HepG2 (cell line): ENCODE data around the gene ZCCHC3. TPM values are rescaled to one million over a fixed set of nuclear protein-coding genes. Genes with fewer than 3 reads are reported as not detected.

ENCODE experiments used
- CSRNP1 ChIP-seq: sonication (generic); formaldehyde crosslinking; IDR thresholded peaks from 2 replicates; pipeline ENCODE4 v1.8.1; 2023; ENCODE audit warnings: mild to moderate bottlenecking, missing genetic modification reagents
- HIC2 ChIP-seq: sonication (generic); formaldehyde crosslinking; IDR thresholded peaks from 2 replicates; pipeline ENCODE4 v1.9.0; 2022; ENCODE audit warnings: low read depth, missing genetic modification reagents
- HNRNPK ChIP-seq: fragments of 200-400 bp; formaldehyde crosslinking; IDR thresholded peaks from 2 replicates; pipeline ENCODE4 v1.6.1; 2018; ENCODE audit warnings: low read length, low read depth, moderate library complexity, mild to moderate bottlenecking; ENCODE audit not compliant: poor library complexity, severe bottlenecking
- MLXIP ChIP-seq: sonication (generic); formaldehyde crosslinking; IDR thresholded peaks from 2 replicates; pipeline ENCODE4 v1.9.0; 2021; ENCODE audit warnings: missing genetic modification reagents, borderline replicate concordance
- SOX13 ChIP-seq, 3 experiments: fragments of 450-650 bp in 1 of 3; sonication (generic) in 1 of 3; formaldehyde crosslinking in 1 of 3; IDR thresholded peaks in 2 of 3; conservative IDR thresholded peaks in 1 of 3; 2 replicates each; pipeline versions ENCODE4 v1.5.0 to v1.6.1; 2016 to 2020; ENCODE audit warnings: antibody characterized with exemption in 1 of 3, mild to moderate bottlenecking in 1 of 3, missing compliant biosample characterization in 1 of 3, missing genetic modification reagents in 1 of 3, moderate library complexity in 1 of 3
- TAF1 ChIP-seq: sonication (generic); formaldehyde crosslinking; IDR thresholded peaks from 2 replicates; pipeline ENCODE4 v1.4.0; 2020; ENCODE audit warnings: missing genetic modification reagents
- TARDBP ChIP-seq: sonication (generic); formaldehyde crosslinking; IDR thresholded peaks from 2 replicates; pipeline ENCODE4 v1.8.0; 2022; ENCODE audit warnings: mild to moderate bottlenecking, missing genetic modification reagents
- TBX2 ChIP-seq: sonication (generic); formaldehyde crosslinking; IDR thresholded peaks from 2 replicates; pipeline ENCODE4 v1.5.0; 2020; ENCODE audit warnings: missing genetic modification reagents, mild to moderate bottlenecking, borderline replicate concordance
- ZBTB2 ChIP-seq: sonication (generic); formaldehyde crosslinking; IDR thresholded peaks from 2 replicates; pipeline ENCODE4 v1.8.0; 2022; ENCODE audit warnings: low read depth, missing genetic modification reagents
- ZNF326 ChIP-seq: sonication (generic); formaldehyde crosslinking; IDR thresholded peaks from 2 replicates; pipeline ENCODE4 v1.4.0; 2020; ENCODE audit warnings: missing genetic modification reagents, borderline replicate concordance
- ZNF775 ChIP-seq: sonication (generic); formaldehyde crosslinking; IDR thresholded peaks from 2 replicates; pipeline ENCODE4 v1.4.0; 2020; ENCODE audit warnings: missing genetic modification reagents, mild to moderate bottlenecking, moderate library complexity, borderline replicate concordance
- polyA plus RNA-seq, 8 experiments: library from polyadenylated mRNA; depleted of rRNA in 3 of 8; stranded (reverse) in 7 of 8; unstranded in 1 of 8; fragments of >200 nt; fragmentation: Illumina TruSeq in 4 of 8; extraction: Trizol in 4 of 8; gene quantifications; 2 replicates each; pipeline versions ENCODE4 v1.2.1 to v1.2.3, GENCODE V29; 2011 to 2016; ENCODE audit warnings: low read depth in 4 of 8, missing spikeins in 1 of 8, mixed read lengths in 1 of 8; ENCODE audit not compliant: insufficient read depth in 1 of 8
- total RNA-seq, 5 experiments: library from RNA; depleted of rRNA; stranded (reverse); fragments of >200 nt; fragmentation: Illumina TruSeq; extraction: Trizol; gene quantifications; 2 replicates each; pipeline ENCODE4 v1.2.3, GENCODE V29; 2016; ENCODE audit warnings: low read depth in 1 of 5
- TF ChIP-seq, protein P1 (sequence below): sonication (generic); formaldehyde crosslinking; IDR thresholded peaks from 2 replicates; pipeline ENCODE4 v1.4.0; 2020; ENCODE audit warnings: missing genetic modification reagents
- TF ChIP-seq, protein P2 (sequence below): IDR thresholded peaks from 2 replicates; pipeline ENCODE4 v1.6.1; 2012; ENCODE audit warnings: low read depth, low read length, improper control_type of control experiment

The ZCCHC3 gene
- total and polyA plus RNA-seq, 2 of the 13 experiments (the other 11 are each of a cell fraction or from before 2014, with no cell fraction given): 46.6 to 63.0 TPM

DNA sequence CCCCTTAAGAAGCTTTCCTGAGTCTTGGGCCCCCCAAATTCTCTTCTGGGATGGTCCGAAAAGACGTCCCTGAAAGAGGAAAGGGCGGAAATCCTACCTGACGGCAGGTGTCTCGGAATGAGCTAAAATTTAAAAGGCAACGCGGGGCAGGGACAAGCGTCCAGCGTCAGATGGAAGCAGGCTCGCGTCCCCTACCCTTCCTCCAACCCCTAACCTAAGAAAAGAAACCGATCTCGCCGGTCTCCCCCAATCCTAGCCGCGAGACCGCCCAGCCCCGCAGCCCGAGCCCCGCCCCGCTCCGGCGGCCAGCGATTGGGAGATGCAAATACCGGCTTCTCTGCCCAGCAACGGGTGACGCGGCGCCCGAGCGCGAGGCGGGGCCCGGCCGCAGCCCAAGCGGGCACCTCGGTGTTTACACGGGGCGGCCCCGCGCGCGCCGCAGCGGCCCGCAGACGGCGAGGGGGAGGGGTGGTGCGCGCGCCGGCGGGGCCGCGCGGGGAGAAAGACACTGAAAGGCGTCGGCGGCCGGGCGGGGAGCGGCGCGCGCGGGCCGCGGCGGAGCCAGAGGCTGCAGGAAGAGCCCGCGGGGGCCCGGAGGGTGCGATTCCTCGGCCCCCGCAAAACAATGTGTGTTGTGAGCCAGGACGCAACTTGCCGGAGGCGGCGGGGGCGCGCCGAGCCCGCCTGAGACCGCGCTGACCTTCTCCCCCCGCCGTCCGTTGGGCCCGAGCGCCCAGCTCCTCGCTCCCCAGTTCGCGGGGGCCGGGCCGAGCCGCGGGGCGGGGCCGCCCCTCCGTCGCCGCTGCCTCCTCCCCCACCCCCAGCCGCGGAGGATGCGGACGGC, 27.9 kb downstream of the ZCCHC3 start, which contains the start of gene SOX12 (continued):
- TF ChIP-seq HNRNPK (peak; percentile 92), CSRNP1 (peak; percentile 57; the same call in 1 of the 2 replicates), ZNF326 (no peak), SOX13 (IDR thresholded peaks at IDR 0.05) (no peak), SOX13 (CRISPR knock-in tag; conservative IDR thresholded peaks at IDR 0.05 in 1 of 2, IDR thresholded peaks at IDR 0.05 in 1 of 2) (peak in 1 of 2 experiments; percentile 37; a peak in 2 of 4 replicates), TBX2 (CRISPR knock-in tag) (peak; percentile 32; the same call in 1 of the 2 replicates), TARDBP (peak; percentile 78), ZNF775 (CRISPR knock-in tag) (no peak), MLXIP (CRISPR knock-in tag) (0 out of 2 replicates have a peak, but pooled peaks have one; percentile 76), HIC2 (no peak), ZBTB2 (CRISPR knock-in tag) (peak; percentile 88), TAF1 (CRISPR knock-in tag) (peak; percentile 35; the same call in 1 of the 2 replicates)
- TF ChIP-seq, protein P1, sequence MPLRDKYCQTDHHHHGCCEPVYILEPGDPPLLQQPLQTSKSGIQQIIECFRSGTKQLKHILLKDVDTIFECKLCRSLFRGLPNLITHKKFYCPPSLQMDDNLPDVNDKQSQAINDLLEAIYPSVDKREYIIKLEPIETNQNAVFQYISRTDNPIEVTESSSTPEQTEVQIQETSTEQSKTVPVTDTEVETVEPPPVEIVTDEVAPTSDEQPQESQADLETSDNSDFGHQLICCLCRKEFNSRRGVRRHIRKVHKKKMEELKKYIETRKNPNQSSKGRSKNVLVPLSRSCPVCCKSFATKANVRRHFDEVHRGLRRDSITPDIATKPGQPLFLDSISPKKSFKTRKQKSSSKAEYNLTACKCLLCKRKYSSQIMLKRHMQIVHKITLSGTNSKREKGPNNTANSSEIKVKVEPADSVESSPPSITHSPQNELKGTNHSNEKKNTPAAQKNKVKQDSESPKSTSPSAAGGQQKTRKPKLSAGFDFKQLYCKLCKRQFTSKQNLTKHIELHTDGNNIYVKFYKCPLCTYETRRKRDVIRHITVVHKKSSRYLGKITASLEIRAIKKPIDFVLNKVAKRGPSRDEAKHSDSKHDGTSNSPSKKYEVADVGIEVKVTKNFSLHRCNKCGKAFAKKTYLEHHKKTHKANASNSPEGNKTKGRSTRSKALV: no peak; the same call in 1 of the 2 replicates
- TF ChIP-seq, protein P2, sequence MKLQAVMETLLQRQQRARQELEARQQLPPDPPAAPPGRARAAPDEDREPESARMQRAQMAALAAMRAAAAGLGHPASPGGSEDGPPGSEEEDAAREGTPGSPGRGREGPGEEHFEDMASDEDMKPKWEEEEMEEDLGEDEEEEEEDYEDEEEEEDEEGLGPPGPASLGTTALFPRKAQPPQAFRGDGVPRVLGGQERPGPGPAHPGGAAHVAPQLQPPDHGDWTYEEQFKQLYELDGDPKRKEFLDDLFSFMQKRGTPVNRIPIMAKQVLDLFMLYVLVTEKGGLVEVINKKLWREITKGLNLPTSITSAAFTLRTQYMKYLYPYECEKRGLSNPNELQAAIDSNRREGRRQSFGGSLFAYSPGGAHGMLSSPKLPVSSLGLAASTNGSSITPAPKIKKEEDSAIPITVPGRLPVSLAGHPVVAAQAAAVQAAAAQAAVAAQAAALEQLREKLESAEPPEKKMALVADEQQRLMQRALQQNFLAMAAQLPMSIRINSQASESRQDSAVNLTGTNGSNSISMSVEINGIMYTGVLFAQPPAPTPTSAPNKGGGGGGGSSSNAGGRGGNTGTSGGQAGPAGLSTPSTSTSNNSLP: no peak
